Right lobe of liver (tissue), 4 donors: ENCODE data around the gene ANK2.

Experiments used
- CTCF ChIP-seq, 4 donors: fragments of 200-600 bp in 3 of 4; fragments of 450-650 bp in 1 of 4; IDR thresholded peaks; one replicate each; pipeline versions ENCODE4 v1.5.1 to v1.8.0; 2016 to 2022; ENCODE audit warnings: antibody characterized with exemption in 4 of 4, mild to moderate bottlenecking in 2 of 4
- POLR2A ChIP-seq: fragments of 450-650 bp; IDR thresholded peaks from one replicate; pipeline ENCODE4 v1.6.1; 2017; ENCODE audit warnings: antibody characterized with exemption, mild to moderate bottlenecking
- donor health status: DM: no; HTN: no; CAD: no.
- donor health status: DM: no; HTN: no; CAD: no.
- donor health status: DM: no; HTN: yes; CAD: no.

GRCh38 chr4:113078066-113078465 is 28.6 kb downstream of the ANK2 start:
- TF ChIP-seq POLR2A (no peak), CTCF (IDR thresholded peaks at IDR 0.05) (no peak)
